Astrocyte (in vitro differentiated cells and primary cell): Measurements from ENCODE around the gene HOXB13.

Experiments used
- CTCF ChIP-seq: IDR thresholded peaks from 2 replicates; pipeline ENCODE4 v1.5.1; 2011; ENCODE audit warnings: low read depth, mild to moderate bottlenecking, inconsistent platforms, low read length, moderate library complexity; ENCODE audit not compliant: insufficient read depth
- EZH2 ChIP-seq: IDR thresholded peaks from 2 replicates; pipeline ENCODE4 v1.6.1; 2012; ENCODE audit warnings: mild to moderate bottlenecking, low read length, inconsistent platforms; ENCODE audit not compliant: insufficient read depth

- TF ChIP-seq CTCF (no peak), EZH2 (no peak)
These were observed 46.9 kb downstream of the HOXB13 start for GRCh38 chr17:48681609-48682008.
